ENCODE measurements around the gene RING1. TPM values are rescaled to one million over a fixed set of nuclear protein-coding genes. Genes with fewer than 3 reads are reported as not detected.

The RING1 gene
- polyA plus RNA-seq, 1 of the 3 experiments (the other 2 are of a cell fraction): 61.3 TPM

- no peaks in the 10 kb centered on the region for H3K27me3 ChIP-seq (ENCODE audit: insufficient read depth)
- H3F3A ChIP-seq (replicated peaks; ENCODE audit: insufficient read depth): no peaks in the 10 kb centered on the region
- no peak overlapping the region for H3K4me3 ChIP-seq (ENCODE audit: low read depth in 2 of 2, low read length in 1 of 2)
- H3K79me2 ChIP-seq (ENCODE audit: insufficient read depth): no peaks in the 10 kb centered on the region
- no peak overlapping the region for H3K9ac ChIP-seq
- H3K9me2 ChIP-seq: no peaks in the 10 kb centered on the region
- TF ChIP-seq RFX5 (IDR thresholded peaks at IDR 0.05; ENCODE audit: low read length): no peak
- no peak for TF ChIP-seq TAF1 (IDR thresholded peaks at IDR 0.05; ENCODE audit: borderline replicate concordance, low read depth, low read length)
- TF ChIP-seq RCOR1 (IDR thresholded peaks at IDR 0.05; ENCODE audit: low read length): no peak
- TF ChIP-seq GATA2 (CRISPR knock-in tag; IDR thresholded peaks at IDR 0.05): no peak
- no peak for TF ChIP-seq TEAD4 (IDR thresholded peaks at IDR 0.05; ENCODE audit: borderline replicate concordance, insufficient read depth)
- no peak for TF ChIP-seq FOXJ3 (CRISPR knock-in tag; IDR thresholded peaks at IDR 0.05)
- TF ChIP-seq IRF3 (IDR thresholded peaks at IDR 0.05; ENCODE audit: low read depth, low read length): no peak
- TF ChIP-seq, protein P1, sequence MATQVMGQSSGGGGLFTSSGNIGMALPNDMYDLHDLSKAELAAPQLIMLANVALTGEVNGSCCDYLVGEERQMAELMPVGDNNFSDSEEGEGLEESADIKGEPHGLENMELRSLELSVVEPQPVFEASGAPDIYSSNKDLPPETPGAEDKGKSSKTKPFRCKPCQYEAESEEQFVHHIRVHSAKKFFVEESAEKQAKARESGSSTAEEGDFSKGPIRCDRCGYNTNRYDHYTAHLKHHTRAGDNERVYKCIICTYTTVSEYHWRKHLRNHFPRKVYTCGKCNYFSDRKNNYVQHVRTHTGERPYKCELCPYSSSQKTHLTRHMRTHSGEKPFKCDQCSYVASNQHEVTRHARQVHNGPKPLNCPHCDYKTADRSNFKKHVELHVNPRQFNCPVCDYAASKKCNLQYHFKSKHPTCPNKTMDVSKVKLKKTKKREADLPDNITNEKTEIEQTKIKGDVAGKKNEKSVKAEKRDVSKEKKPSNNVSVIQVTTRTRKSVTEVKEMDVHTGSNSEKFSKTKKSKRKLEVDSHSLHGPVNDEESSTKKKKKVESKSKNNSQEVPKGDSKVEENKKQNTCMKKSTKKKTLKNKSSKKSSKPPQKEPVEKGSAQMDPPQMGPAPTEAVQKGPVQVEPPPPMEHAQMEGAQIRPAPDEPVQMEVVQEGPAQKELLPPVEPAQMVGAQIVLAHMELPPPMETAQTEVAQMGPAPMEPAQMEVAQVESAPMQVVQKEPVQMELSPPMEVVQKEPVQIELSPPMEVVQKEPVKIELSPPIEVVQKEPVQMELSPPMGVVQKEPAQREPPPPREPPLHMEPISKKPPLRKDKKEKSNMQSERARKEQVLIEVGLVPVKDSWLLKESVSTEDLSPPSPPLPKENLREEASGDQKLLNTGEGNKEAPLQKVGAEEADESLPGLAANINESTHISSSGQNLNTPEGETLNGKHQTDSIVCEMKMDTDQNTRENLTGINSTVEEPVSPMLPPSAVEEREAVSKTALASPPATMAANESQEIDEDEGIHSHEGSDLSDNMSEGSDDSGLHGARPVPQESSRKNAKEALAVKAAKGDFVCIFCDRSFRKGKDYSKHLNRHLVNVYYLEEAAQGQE (IDR thresholded peaks at IDR 0.05; ENCODE audit: low read depth, low read length): no peak
- TF ChIP-seq FOXM1 (IDR thresholded peaks at IDR 0.05; ENCODE audit: low read depth): no peak
- TF ChIP-seq RXRA (IDR thresholded peaks at IDR 0.05; ENCODE audit: borderline replicate concordance, low read depth): no peak
- no peak for TF ChIP-seq EZH2phosphoT487 (IDR thresholded peaks at IDR 0.05; ENCODE audit: borderline replicate concordance, low read depth)
- no peak for TF ChIP-seq SMC3 (IDR thresholded peaks at IDR 0.05; ENCODE audit: low read depth, low read length)
- no peak for TF ChIP-seq CHD2 (IDR thresholded peaks at IDR 0.05; ENCODE audit: low read length, partially characterized antibody)
- TF ChIP-seq PBX3 (IDR thresholded peaks at IDR 0.05): no peak
- TF ChIP-seq MAX (IDR thresholded peaks at IDR 0.05; ENCODE audit: low read depth): no peak
- no peak for TF ChIP-seq FOSL2 (IDR thresholded peaks at IDR 0.05; ENCODE audit: borderline replicate concordance, low read depth)
- no peak for TF ChIP-seq NRF1 (IDR thresholded peaks at IDR 0.05; ENCODE audit: low read depth, low read length)
- TF ChIP-seq YY1 (IDR thresholded peaks at IDR 0.05; ENCODE audit: low read depth): no peak
- DNase-seq: no peak
- 63% methylated on average over 6 of the region's 7 CpGs for WGBS (ENCODE audit: low lambda C conversion rate)
- no peak overlapping the region for H2AFZ ChIP-seq (ENCODE audit: low read depth)
- no peaks in the 10 kb centered on the region for H3K36me3 ChIP-seq (replicated peaks in 1 of 2; ENCODE audit: control insufficient read depth in 1 of 2, insufficient read depth in 2 of 2, low read length in 1 of 2)
- no peaks in the 10 kb centered on the region for H4K20me1 ChIP-seq (ENCODE audit: insufficient read depth)
- no peaks in the 10 kb centered on the region for H3K9me3 ChIP-seq
- H3K4me1 ChIP-seq (ENCODE audit: control insufficient read depth in 1 of 2, insufficient read depth in 2 of 2, low read depth in 1 of 2, low read length in 1 of 2): peaks cover 0 to 4% of the 10 kb centered on the region in 2 experiments; a peak in 1 of 4 replicates
- POLR2A ChIA-PET: no interaction called here
- CTCF ChIA-PET: no interaction called here
- no peak overlapping the region for H3K27ac ChIP-seq (ENCODE audit: low read depth in 2 of 2, low read length in 1 of 2)
- H3K4me2 ChIP-seq: no peak overlapping the region
Measured at GRCh38 chr6:33166811-33167210, 41.5 kb upstream of the RING1 start.

Measured in SK-N-SH (cell line).